Smooth muscle cell (in vitro differentiated cells): ENCODE results near the gene CPLX4. TPM values are rescaled to one million over a fixed set of nuclear protein-coding genes. Genes with fewer than 3 reads are reported as not detected.

Source experiments
- DNase-seq: peaks from one replicate; lab custom pipeline; 2025; ENCODE audit not compliant: unreplicated experiment; lab: John Stamatoyannopoulos, UW
- H2AFZ ChIP-seq: fragments of 200-600 bp; sonication (generic); 2 replicates; pipeline ENCODE4 v1.6.0; 2016; ENCODE audit warnings: antibody characterized with exemption, low read depth, mild to moderate bottlenecking
- H3F3A ChIP-seq: fragments of 200-600 bp; sonication (generic); 2 replicates; pipeline ENCODE4 v1.6.0; 2017; ENCODE audit warnings: antibody characterized with exemption, low read depth
- H3K27ac ChIP-seq: fragments of 200-600 bp; sonication (generic); 2 replicates; pipeline ENCODE4 v1.5.1; 2016; ENCODE audit warnings: low read depth, mild to moderate bottlenecking
- H3K27me3 ChIP-seq: fragments of 200-600 bp; sonication (generic); 2 replicates; pipeline ENCODE4 v1.6.1; 2016; ENCODE audit warnings: low read depth, mild to moderate bottlenecking
- H3K36me3 ChIP-seq: fragments of 200-600 bp; sonication (generic); 2 replicates; pipeline ENCODE4 v1.5.1; 2016; ENCODE audit warnings: low read depth
- H3K4me1 ChIP-seq: fragments of 200-600 bp; sonication (generic); 2 replicates; pipeline ENCODE4 v1.5.1; 2016; ENCODE audit warnings: low read depth
- H3K4me2 ChIP-seq: fragments of 200-600 bp; sonication (generic); 2 replicates; pipeline ENCODE4 v1.6.0; 2016; ENCODE audit warnings: mild to moderate bottlenecking
- H3K4me3 ChIP-seq: fragments of 200-600 bp; sonication (generic); 2 replicates; pipeline ENCODE4 v1.5.1; 2016; ENCODE audit warnings: mild to moderate bottlenecking
- H3K79me2 ChIP-seq: fragments of 200-600 bp; sonication (generic); 2 replicates; pipeline ENCODE4 v1.6.0; 2016; ENCODE audit warnings: low read depth, mild to moderate bottlenecking
- H3K9ac ChIP-seq: fragments of 200-600 bp; sonication (generic); 2 replicates; pipeline ENCODE4 v1.6.0; 2016; ENCODE audit warnings: low read depth
- H3K9me3 ChIP-seq: fragments of 200-600 bp; sonication (generic); replicated peaks from 2 replicates; pipeline ENCODE4 v1.5.1; 2016; ENCODE audit warnings: low read depth
- H4K20me1 ChIP-seq: fragments of 200-600 bp; sonication (generic); 2 replicates; pipeline ENCODE4 v1.6.0; 2016; ENCODE audit warnings: low read depth
- CTCF ChIP-seq: fragments of 200-600 bp; sonication (generic); IDR thresholded peaks from 2 replicates; pipeline ENCODE4 v1.5.1; 2017; ENCODE audit warnings: borderline replicate concordance, mild to moderate bottlenecking, antibody characterized with exemption; ENCODE audit not compliant: insufficient read depth, poor library complexity, severe bottlenecking
- WGBS: methylation state at CpG from one replicate; pipeline ENCODE4 v1.1.7; 2016; ENCODE audit warnings: low lambda C conversion rate; 5-methylcytosine and 5-hydroxymethylcytosine counted together
- polyA plus RNA-seq: library from polyadenylated mRNA; unstranded; fragments of >200 nt; fragmentation: Nextera tagmentation; extraction: Ambion mirVana; gene quantifications from 2 replicates; pipeline ENCODE4 v1.2.1, GENCODE V29; 2016
- total RNA-seq: library from RNA; depleted of rRNA; stranded (reverse); fragments of >200 nt; gene quantifications from 2 replicates; pipeline ENCODE4 v1.2.3, GENCODE V29; 2014

CPLX4 gene, protein sequence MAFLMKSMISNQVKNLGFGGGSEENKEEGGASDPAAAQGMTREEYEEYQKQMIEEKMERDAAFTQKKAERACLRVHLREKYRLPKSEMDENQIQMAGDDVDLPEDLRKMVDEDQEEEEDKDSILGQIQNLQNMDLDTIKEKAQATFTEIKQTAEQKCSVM
- total RNA-seq (not detected in 2 replicates), polyA plus RNA-seq (not detected in 2 replicates)

- no peak within 1 kb of the TSS for H3K4me3 ChIP-seq
- DNase-seq, result no peak
- 87% methylated on average over 4 of the region's 4 CpGs for WGBS
- no peak within 1 kb of the TSS for H3K4me2 ChIP-seq
- H3F3A ChIP-seq, result no peaks in the 10 kb centered on the region
- no peak within 1 kb of the TSS for H2AFZ ChIP-seq
- H3K36me3 ChIP-seq, result no peaks in the 10 kb centered on the region
- TF ChIP-seq CTCF, result no peak
- no peak within 1 kb of the TSS for H3K9ac ChIP-seq
- H3K4me1 ChIP-seq, result peaks cover 20% of the 10 kb centered on the region
- no peak within 1 kb of the TSS for H3K27ac ChIP-seq
- no peaks in the 10 kb centered on the region for H4K20me1 ChIP-seq
- peaks cover 31% of the 10 kb centered on the region for H3K27me3 ChIP-seq
- H3K9me3 ChIP-seq, result no peaks in the 10 kb centered on the region
- no peaks in the 10 kb centered on the region for H3K79me2 ChIP-seq
Measured at GRCh38 chr18:59318460-59319050, at the start of gene CPLX4. Gene CPLX4 (minus strand): TSS chr18:59318649. CDS start chr18:59318462, 187 bp downstream.

- peaks cover 25% of the 10 kb centered on the region for H3K27me3 ChIP-seq
- H3K9me3 ChIP-seq, result no peaks in the 10 kb centered on the region
- H4K20me1 ChIP-seq, result peaks cover 25% of the 10 kb centered on the region
- 93% methylated on average over 3 of the region's 3 CpGs for WGBS
- peaks cover 43% of the 10 kb centered on the region for H3K79me2 ChIP-seq
- no peak overlapping the region for H3K27ac ChIP-seq
- no peak for TF ChIP-seq CTCF
- no peak for DNase-seq
- H3K36me3 ChIP-seq, result peaks cover 2% of the 10 kb centered on the region
- peaks cover 29% of the 10 kb centered on the region for H3K4me1 ChIP-seq
- H3F3A ChIP-seq, result no peaks in the 10 kb centered on the region
- no peak overlapping the region for H2AFZ ChIP-seq
- H3K4me2 ChIP-seq, result no peak overlapping the region
- no peak overlapping the region for H3K9ac ChIP-seq
- no peak overlapping the region for H3K4me3 ChIP-seq
Measured at GRCh38 chr18:59360381-59360780, 41.9 kb upstream of the CPLX4 start.

GRCh38 chr18:59359576-59359952 is 41.1 kb upstream of the CPLX4 start:
- no peak for TF ChIP-seq CTCF
- no peak overlapping the region for H3K27ac ChIP-seq
- 10% methylated on average over 4 of the region's 4 CpGs for WGBS

More at GRCh38 chr18:59359576-59359952, 41.1 kb upstream of the CPLX4 start:
- no peak for DNase-seq
- H4K20me1 ChIP-seq, result peaks cover 33% of the 10 kb centered on the region
- peak overlapping the region; percentile 87 for H3K4me2 ChIP-seq
- H3F3A ChIP-seq, result no peaks in the 10 kb centered on the region
- peak overlapping the region; percentile 91 for H3K4me3 ChIP-seq
- no peaks in the 10 kb centered on the region for H3K9me3 ChIP-seq
- H3K79me2 ChIP-seq, result peaks cover 50% of the 10 kb centered on the region
- peaks cover 20% of the 10 kb centered on the region for H3K27me3 ChIP-seq
- peak overlapping the region; percentile 77 for H2AFZ ChIP-seq
- H3K9ac ChIP-seq, result no peak overlapping the region
- H3K4me1 ChIP-seq, result peaks cover 36% of the 10 kb centered on the region
- peaks cover 10% of the 10 kb centered on the region for H3K36me3 ChIP-seq
